ENCODE results near the gene TBL1X. TPM values are rescaled to one million over a fixed set of nuclear protein-coding genes. Genes with fewer than 3 reads are reported as not detected.

The TBL1X gene
- total and polyA plus RNA-seq, 10 of the 15 experiments (the other 5 are each of a cell fraction or from before 2014, with no cell fraction given): 4.4 to 26.3 (median 10.6) TPM

DNA sequence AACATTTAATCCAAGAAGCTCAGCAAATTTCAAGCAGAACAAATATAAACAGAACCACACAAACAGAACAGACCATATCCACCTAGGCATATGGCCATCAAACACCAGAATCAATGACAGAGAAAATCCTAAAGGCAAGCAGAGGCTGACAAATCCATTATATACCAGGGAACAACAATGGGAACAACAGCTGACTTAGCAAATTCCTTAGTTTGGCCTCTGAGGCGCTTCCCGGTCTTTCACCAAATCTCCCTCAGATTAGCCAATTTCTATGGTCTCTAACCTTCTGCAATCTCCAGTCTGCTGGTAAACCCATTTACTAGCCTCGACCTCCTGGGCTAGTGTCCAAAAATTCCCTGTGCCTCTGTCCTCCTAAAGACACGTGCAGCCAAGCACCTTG, 241.6 kb downstream of the TBL1X start:
- 93% methylated on average over 4 of the region's 4 CpGs for WGBS (ENCODE audit: insufficient coverage, insufficient replicate concordance, low lambda C conversion rate, missing lambda C conversion rate)

More for the DNA sequence above, 241.6 kb downstream of the TBL1X start:
- no peaks in the 10 kb centered on the region; the same call in 2 of the 3 replicates for H3K9me3 ChIP-seq (replicated peaks; ENCODE audit: control insufficient read depth, insufficient read depth, low read length)
- H3K4me2 ChIP-seq (ENCODE audit: control insufficient read depth, insufficient read depth): no peak overlapping the region
- no peak for FAIRE-seq
- H3K36me3 ChIP-seq (ENCODE audit: control insufficient read depth in 2 of 2, insufficient read depth in 2 of 2, low read length in 1 of 2): no peaks in the 10 kb centered on the region
- TF ChIP-seq ZNF274 (IDR thresholded peaks at IDR 0.05; ENCODE audit: insufficient read depth, insufficient read length) (no peak), SPI1 (IDR thresholded peaks at IDR 0.05; ENCODE audit: borderline replicate concordance, insufficient read depth, low read depth, low read length) (no peak), ZNF24 (IDR thresholded peaks at IDR 0.05) (no peak), SUPT20H (IDR thresholded peaks at IDR 0.05; ENCODE audit: borderline replicate concordance, control insufficient read depth, low read depth, low read length) (no peak), ETV6 (conservative IDR thresholded peaks at IDR 0.05 in 1 of 2, IDR thresholded peaks at IDR 0.05 in 1 of 2; ENCODE audit: borderline replicate concordance in 1 of 2, low read depth in 1 of 2) (no peak), PAX8 (IDR thresholded peaks at IDR 0.05) (no peak), EED (IDR thresholded peaks at IDR 0.05; ENCODE audit: low read depth) (no peak), ZNF384 (IDR thresholded peaks at IDR 0.05; ENCODE audit: borderline replicate concordance, low read depth, low read length) (no peak), EGR1 (IDR thresholded peaks at IDR 0.05; ENCODE audit: borderline replicate concordance in 1 of 2, low read depth in 2 of 2, low read length in 2 of 2) (no peak), YBX1 (IDR thresholded peaks at IDR 0.05) (no peak)
- TF ChIP-seq, protein P1, sequence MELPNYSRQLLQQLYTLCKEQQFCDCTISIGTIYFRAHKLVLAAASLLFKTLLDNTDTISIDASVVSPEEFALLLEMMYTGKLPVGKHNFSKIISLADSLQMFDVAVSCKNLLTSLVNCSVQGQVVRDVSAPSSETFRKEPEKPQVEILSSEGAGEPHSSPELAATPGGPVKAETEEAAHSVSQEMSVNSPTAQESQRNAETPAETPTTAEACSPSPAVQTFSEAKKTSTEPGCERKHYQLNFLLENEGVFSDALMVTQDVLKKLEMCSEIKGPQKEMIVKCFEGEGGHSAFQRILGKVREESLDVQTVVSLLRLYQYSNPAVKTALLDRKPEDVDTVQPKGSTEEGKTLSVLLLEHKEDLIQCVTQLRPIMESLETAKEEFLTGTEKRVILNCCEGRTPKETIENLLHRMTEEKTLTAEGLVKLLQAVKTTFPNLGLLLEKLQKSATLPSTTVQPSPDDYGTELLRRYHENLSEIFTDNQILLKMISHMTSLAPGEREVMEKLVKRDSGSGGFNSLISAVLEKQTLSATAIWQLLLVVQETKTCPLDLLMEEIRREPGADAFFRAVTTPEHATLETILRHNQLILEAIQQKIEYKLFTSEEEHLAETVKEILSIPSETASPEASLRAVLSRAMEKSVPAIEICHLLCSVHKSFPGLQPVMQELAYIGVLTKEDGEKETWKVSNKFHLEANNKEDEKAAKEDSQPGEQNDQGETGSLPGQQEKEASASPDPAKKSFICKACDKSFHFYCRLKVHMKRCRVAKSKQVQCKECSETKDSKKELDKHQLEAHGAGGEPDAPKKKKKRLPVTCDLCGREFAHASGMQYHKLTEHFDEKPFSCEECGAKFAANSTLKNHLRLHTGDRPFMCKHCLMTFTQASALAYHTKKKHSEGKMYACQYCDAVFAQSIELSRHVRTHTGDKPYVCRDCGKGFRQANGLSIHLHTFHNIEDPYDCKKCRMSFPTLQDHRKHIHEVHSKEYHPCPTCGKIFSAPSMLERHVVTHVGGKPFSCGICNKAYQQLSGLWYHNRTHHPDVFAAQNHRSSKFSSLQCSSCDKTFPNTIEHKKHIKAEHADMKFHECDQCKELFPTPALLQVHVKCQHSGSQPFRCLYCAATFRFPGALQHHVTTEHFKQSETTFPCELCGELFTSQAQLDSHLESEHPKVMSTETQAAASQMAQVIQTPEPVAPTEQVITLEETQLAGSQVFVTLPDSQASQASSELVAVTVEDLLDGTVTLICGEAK (IDR thresholded peaks at IDR 0.05; ENCODE audit: borderline replicate concordance): no peak
- H3K27ac ChIP-seq (ENCODE audit: control insufficient read depth, insufficient read depth): no peak overlapping the region
- ChIA-PET RAD21 (ENCODE audit: unreplicated experiment) (interaction anchor here (1.2 kb wide), 1 partner anchor 243 kb away, joined by 3 read pairs; no protein-coding TSS in a partner anchor), POLR2A (no interaction called here), CTCF (no interaction called here), SMC1A (ENCODE audit: uncharacterized antibody, unreplicated experiment) (no interaction called here)
- intact Hi-C loops (cut with micrococcal nuclease; ENCODE audit: unreplicated experiment): loop anchor here (5.0 kb wide), 1 partner anchor 354 kb away; no protein-coding TSS in a partner anchor
- H2AFZ ChIP-seq (ENCODE audit: control insufficient read depth, low read depth, low read length): no peak overlapping the region
- in situ Hi-C loops (cut with MboI): loop anchor here (5.0 to 25.0 kb wide), 4 partner anchors 352 to 1719 kb away; no protein-coding TSS in a partner anchor
- no peaks in the 10 kb centered on the region for H4K20me1 ChIP-seq (ENCODE audit: control insufficient read depth, insufficient read depth)
- DNase-seq (ENCODE audit: low read depth, low spot score): no peak
- ATAC-seq: no peak
- H3K4me3 ChIP-seq: no peak overlapping the region
- no peaks in the 10 kb centered on the region for H3K4me1 ChIP-seq (ENCODE audit: control insufficient read depth, insufficient read depth, low read length)
- no peak overlapping the region for H3K9ac ChIP-seq (ENCODE audit: control insufficient read depth, insufficient read depth, low read length)
- no TSS peak for BruUV-seq (replicated peaks)
- H3K27me3 ChIP-seq (replicated peaks in 1 of 2; ENCODE audit: control insufficient read depth in 2 of 2, insufficient read depth in 2 of 2, low read length in 1 of 2): no peaks in the 10 kb centered on the region
- no peaks in the 10 kb centered on the region for H3K79me2 ChIP-seq (ENCODE audit: control insufficient read depth, insufficient read depth, low read length)

All from GM12878 (cell line).